A549 treated with Mapracorat at 1 μM for 4 hours (cell line): ENCODE results near the gene FRRS1. TPM values are rescaled to one million over a fixed set of nuclear protein-coding genes. Genes with fewer than 3 reads are reported as not detected.

Experiments used
- total RNA-seq: library from RNA; stranded (reverse); fragments of 200-300 nt; extraction: Qiagen RNA extraction; gene quantifications from 5 replicates; pipeline ENCODE4 v1.2.3, GENCODE V29; 2022

FRRS1 gene
- total RNA-seq, result 1.5 to 2.3 TPM (median 1.9 TPM) in 5 replicates

GRCh38 chr1:99766378-99766800 is at the start of gene FRRS1:
Gene FRRS1, minus strand, starts transcription at chr1:99766635. Its CDS starts 17,867 bp downstream, at chr1:99748768.

Other genes with a start within 250 kb of the FRRS1 start
- gene PALMD, start 120.5 kb downstream of the FRRS1 start, total RNA-seq, result 0.22 to 0.52 TPM (median 0.37 TPM) in 5 replicates
- gene AGL, start 83.7 kb upstream of the FRRS1 start, total RNA-seq, result 2.7 to 3.8 TPM (median 3.5 TPM) in 5 replicates
- 8.5 to 10.0 TPM (median 8.8 TPM) in 5 replicates for gene SLC35A3, start 203.4 kb upstream of the FRRS1 start, total RNA-seq